Measurements from ENCODE around the gene SUGCT. TPM values are rescaled to one million over a fixed set of nuclear protein-coding genes. Genes with fewer than 3 reads are reported as not detected.

SUGCT gene
- total and polyA plus RNA-seq, 2 of the 13 experiments (the other 11 are each of a cell fraction or from before 2014, with no cell fraction given): 10.1 to 22.2 TPM

DNA sequence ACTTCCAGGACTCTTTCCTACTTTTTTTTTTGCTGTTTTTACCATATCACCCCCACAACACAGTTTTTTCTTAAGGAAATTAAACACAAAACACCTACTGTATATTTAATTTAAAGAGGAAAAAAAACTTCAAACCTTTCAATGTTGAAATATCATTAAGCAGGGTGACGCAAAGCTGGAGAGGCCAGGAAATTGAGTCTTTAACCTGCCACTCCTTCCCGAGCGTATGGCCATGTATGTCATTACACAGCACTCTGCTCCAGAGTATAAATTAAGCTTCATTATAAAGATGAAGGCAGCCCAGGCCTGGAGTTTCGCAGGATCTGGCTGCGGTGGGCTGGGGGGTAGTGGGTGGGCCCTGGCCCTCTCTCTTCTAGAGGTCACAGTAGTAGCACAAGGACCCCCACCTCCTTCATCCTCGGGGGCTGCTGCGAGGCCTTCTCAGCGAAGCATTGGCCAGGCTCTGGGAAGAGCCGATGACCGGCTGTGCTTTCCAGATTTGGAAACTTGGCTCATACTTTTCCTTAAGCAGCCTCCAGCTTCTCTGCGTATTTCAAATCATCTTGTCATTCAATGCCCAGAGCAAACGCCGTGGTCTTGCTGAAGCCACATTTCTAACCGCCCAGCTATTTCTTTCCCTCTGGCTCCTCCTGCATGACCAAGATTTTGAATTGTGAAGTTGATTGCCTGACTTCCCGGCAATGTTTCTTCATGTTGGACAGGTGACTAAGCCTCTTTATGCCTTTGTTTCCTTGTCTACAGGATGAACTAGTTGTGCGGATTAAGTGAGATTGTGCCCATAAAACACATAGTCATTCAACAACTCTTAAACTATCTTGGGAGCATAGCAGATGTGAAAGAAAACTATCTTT, 765.1 kb downstream of the SUGCT start:
- no peak overlapping the region for H3K27ac ChIP-seq (ENCODE audit: extremely low read length, insufficient read depth, low read length)

DNA sequence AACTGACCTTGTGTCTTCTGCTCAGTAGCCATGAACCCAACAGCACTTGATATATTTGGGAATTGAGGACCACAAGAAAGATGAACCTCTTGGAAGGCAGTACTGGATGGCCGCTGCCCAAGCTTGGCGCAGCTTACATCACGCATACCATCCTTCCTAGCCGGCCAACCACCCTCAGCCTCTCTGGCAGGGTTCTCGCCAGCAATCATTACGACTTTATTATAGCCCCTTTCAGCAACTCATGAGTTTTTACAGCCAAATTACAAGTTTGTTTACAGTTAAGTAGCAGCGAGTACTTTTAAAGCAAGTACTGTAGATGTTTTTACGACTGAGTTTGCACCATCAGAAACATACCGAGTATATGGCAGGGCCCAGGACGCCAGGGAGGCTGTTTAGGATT, 769.1 kb downstream of the SUGCT start:
- H3K9ac ChIP-seq (ENCODE audit: insufficient read depth, low read depth, low read length): no peak overlapping the region
- no peaks in the 10 kb centered on the region for H4K20me1 ChIP-seq (ENCODE audit: insufficient read depth, low read length)
- no peak overlapping the region for H3K27ac ChIP-seq (ENCODE audit: extremely low read length, insufficient read depth, low read length)
- H3K9me3 ChIP-seq (ENCODE audit: low read length): no peaks in the 10 kb centered on the region
- WGBS (ENCODE audit: low lambda C conversion rate): 48% methylated on average over 10 of the region's 10 CpGs
- no peak overlapping the region for H3K4me2 ChIP-seq (ENCODE audit: low read depth, low read length)
- no peaks in the 10 kb centered on the region for H3K4me1 ChIP-seq (ENCODE audit: insufficient read depth, low read length)
- ChIA-PET CTCF (ENCODE audit: low intra/inter-chr PET ratio, low total read pairs) (no interaction called here), POLR2A (no interaction called here)
- in situ Hi-C loops (cut with HindIII; ENCODE audit: extremely low pct_ligation_motif_present, low pct_unique_long_range_greater_than_20kb): no loop called here
- ATAC-seq: no peak
- H3K27me3 ChIP-seq (ENCODE audit: control insufficient read depth in 1 of 2, insufficient read depth in 2 of 2, low read length in 2 of 2): no peaks in the 10 kb centered on the region
- no peaks in the 10 kb centered on the region for H3K79me2 ChIP-seq (ENCODE audit: insufficient read depth, low read length)
- BruUV-seq (replicated peaks): no TSS peak
- intact Hi-C loops (cut with micrococcal nuclease; ENCODE audit: unreplicated experiment): no loop called here
- TF ChIP-seq ZNF788 (CRISPR knock-in tag; IDR thresholded peaks at IDR 0.05; ENCODE audit: borderline replicate concordance) (no peak), HNRNPUL1 (IDR thresholded peaks at IDR 0.05; ENCODE audit: low read depth, low read length) (no peak)
- H3K36me3 ChIP-seq (replicated peaks in 1 of 2; ENCODE audit: control insufficient read depth in 1 of 2, insufficient read depth in 2 of 2, low read length in 2 of 2): no peaks in the 10 kb centered on the region
- no peak overlapping the region for H3K4me3 ChIP-seq (replicated peaks in 1 of 3; ENCODE audit: insufficient read depth in 1 of 3, low read depth in 2 of 3, low read length in 3 of 3)
- DNase-seq (ENCODE audit: low spot score): no peak
- no peak for FAIRE-seq
- H2AFZ ChIP-seq (ENCODE audit: low read length): no peak overlapping the region

More for the DNA sequence above, 765.1 kb downstream of the SUGCT start:
- TF ChIP-seq RXRB (CRISPR knock-in tag; IDR thresholded peaks at IDR 0.05; ENCODE audit: borderline replicate concordance) (no peak), ZNF3 (CRISPR knock-in tag; IDR thresholded peaks at IDR 0.05) (0 out of 2 replicates have a peak, but pooled peaks have one; percentile 57)
- H3K4me1 ChIP-seq (ENCODE audit: insufficient read depth, low read length): no peaks in the 10 kb centered on the region
- no peaks in the 10 kb centered on the region for H3K9me3 ChIP-seq (ENCODE audit: low read length)
- ChIA-PET POLR2A (no interaction called here), CTCF (ENCODE audit: low intra/inter-chr PET ratio, low total read pairs) (no interaction called here)
- intact Hi-C loops (cut with micrococcal nuclease; ENCODE audit: unreplicated experiment) (no loop called here), in situ Hi-C loops (cut with HindIII; ENCODE audit: extremely low pct_ligation_motif_present, low pct_unique_long_range_greater_than_20kb) (no loop called here)
- no peaks in the 10 kb centered on the region for H3K79me2 ChIP-seq (ENCODE audit: insufficient read depth, low read length)
- H4K20me1 ChIP-seq (ENCODE audit: insufficient read depth, low read length): no peaks in the 10 kb centered on the region
- no peaks in the 10 kb centered on the region for H3K36me3 ChIP-seq (replicated peaks in 1 of 2; ENCODE audit: control insufficient read depth in 1 of 2, insufficient read depth in 2 of 2, low read length in 2 of 2)
- no peaks in the 10 kb centered on the region for H3K27me3 ChIP-seq (ENCODE audit: control insufficient read depth in 1 of 2, insufficient read depth in 2 of 2, low read length in 2 of 2)
- H3K4me2 ChIP-seq (ENCODE audit: low read depth, low read length): no peak overlapping the region
- H2AFZ ChIP-seq (ENCODE audit: low read length): no peak overlapping the region
- WGBS (ENCODE audit: low lambda C conversion rate): 74% methylated on average over 11 of the region's 16 CpGs
- H3K4me3 ChIP-seq (replicated peaks in 1 of 3; ENCODE audit: insufficient read depth in 1 of 3, low read depth in 2 of 3, low read length in 3 of 3): no peak overlapping the region
- no peak for FAIRE-seq
- no TSS peak for BruUV-seq (replicated peaks)
- no peak for ATAC-seq
- DNase-seq (ENCODE audit: low spot score): no peak
- H3K9ac ChIP-seq (ENCODE audit: insufficient read depth, low read depth, low read length): no peak overlapping the region
